PC-3 (cell line): ENCODE measurements around the gene MXRA7. TPM values are rescaled to one million over a fixed set of nuclear protein-coding genes. Genes with fewer than 3 reads are reported as not detected.

Source experiments
- ATAC-seq: fragments of 200-7000 bp; cut with Tn5 transposase; 2 replicates; pipeline ENCODE4 v1.9.1; 2020; ENCODE audit warnings: mild to moderate bottlenecking, moderate library complexity
- BruUV-seq: library from RNA; stranded (reverse); fragments of 400-500 nt; replicated peaks from 2 replicates; lab custom pipeline; 2021; lab: Mats Ljungman, UMichigan
- CTCF ChIA-PET: fragments of 300-600 bp; sonication (Branson Sonifier 250); formaldehyde crosslinking; loops from one replicate; lab custom pipeline; 2022; ENCODE audit warnings: antibody characterized with exemption; lab: Charles Lee
- POLR2A ChIA-PET: fragments of 300-600 bp; sonication (Branson Sonifier 250); formaldehyde crosslinking; loops from one replicate; lab custom pipeline; 2022; ENCODE audit warnings: antibody characterized with exemption; ENCODE audit not compliant: unreplicated experiment; lab: Charles Lee
- DNase-seq: peaks from one replicate; pipeline ENCODE4 v3.0.0-alpha.2; 2015
- H2AFZ ChIP-seq: fragments of 300-600 bp; sonication (generic); 2 replicates; pipeline ENCODE4 v1.6.0; 2016; ENCODE audit warnings: antibody characterized with exemption, low read length
- H3F3A ChIP-seq: fragments of 300-600 bp; sonication (generic); one replicate; pipeline ENCODE4 v1.6.0; 2017; ENCODE audit warnings: antibody characterized with exemption, low read length, control low read depth, mild to moderate bottlenecking; ENCODE audit not compliant: unreplicated experiment
- H3K27ac ChIP-seq: fragments of 300-600 bp; sonication (generic); 2 replicates; pipeline ENCODE4 v1.5.1; 2016; ENCODE audit warnings: mild to moderate bottlenecking, low read length
- H3K27me3 ChIP-seq: fragments of 300-600 bp; sonication (generic); 2 replicates; pipeline ENCODE4 v1.6.1; 2016; ENCODE audit warnings: low read length, mixed read lengths
- H3K36me3 ChIP-seq: fragments of 300-600 bp; sonication (generic); 2 replicates; pipeline ENCODE4 v1.6.1; 2016; ENCODE audit warnings: low read depth, mixed run types, low read length, mixed read lengths
- H3K4me1 ChIP-seq: fragments of 300-600 bp; sonication (generic); 2 replicates; pipeline ENCODE4 v1.5.1; 2016; ENCODE audit warnings: low read length; ENCODE audit not compliant: insufficient read depth
- H3K4me2 ChIP-seq: fragments of 300-600 bp; sonication (generic); 2 replicates; pipeline ENCODE4 v1.6.0; 2016; ENCODE audit warnings: low read length
- H3K4me3 ChIP-seq: fragments of 300-600 bp; sonication (generic); 2 replicates; pipeline ENCODE4 v1.5.1; 2016; ENCODE audit warnings: mild to moderate bottlenecking, low read length, mixed read lengths
- H3K79me2 ChIP-seq: fragments of 300-600 bp; sonication (generic); 2 replicates; pipeline ENCODE4 v1.6.1; 2017; ENCODE audit warnings: low read length, mixed read lengths
- H3K9ac ChIP-seq: fragments of 300-600 bp; sonication (generic); 2 replicates; pipeline ENCODE4 v1.6.0; 2016; ENCODE audit warnings: mild to moderate bottlenecking, low read length
- H3K9me2 ChIP-seq: fragments of 300-600 bp; sonication (generic); replicated peaks from 2 replicates; pipeline ENCODE4 v1.6.1; 2016; ENCODE audit warnings: mixed run types, low read length, mixed read lengths
- H3K9me3 ChIP-seq: fragments of 300-600 bp; sonication (generic); 2 replicates; pipeline ENCODE4 v1.6.1; 2016; ENCODE audit warnings: low read length, mixed read lengths
- H4K20me1 ChIP-seq: fragments of 300-600 bp; sonication (generic); 2 replicates; pipeline ENCODE4 v1.6.1; 2016; ENCODE audit warnings: low read length, mixed read lengths
- EZH2 ChIP-seq: fragments of 300-600 bp; sonication (generic); IDR thresholded peaks from one replicate; pipeline ENCODE4 v1.6.1; 2017; ENCODE audit warnings: antibody characterized with exemption, mild to moderate bottlenecking, low read length; ENCODE audit not compliant: unreplicated experiment
- EZH2phosphoT487 ChIP-seq: fragments of 300-600 bp; sonication (generic); IDR thresholded peaks from 2 replicates; pipeline ENCODE4 v1.6.1; 2018; ENCODE audit warnings: mild to moderate bottlenecking, antibody characterized with exemption, low read length, borderline replicate concordance
- intact Hi-C: fragments of 100-400 bp; cut with micrococcal nuclease; formaldehyde crosslinking; loops from 2 replicates; pipeline ENCODE4 v1.9.0; 2023
- total RNA-seq: library from RNA; depleted of rRNA; stranded (reverse); fragments of >200 nt; gene quantifications from 2 replicates; pipeline ENCODE4 v1.2.3, GENCODE V29; 2014
- TF ChIP-seq, protein P1 (sequence below): fragments of 300-600 bp; sonication (generic); conservative IDR thresholded peaks from 2 replicates; pipeline ENCODE4 v1.5.1; 2017; ENCODE audit warnings: antibody characterized with exemption, low read depth, mild to moderate bottlenecking, low read length

Gene MXRA7
- total RNA-seq, 1 experiment from 2014 or later, result 98.3 TPM

DNA sequence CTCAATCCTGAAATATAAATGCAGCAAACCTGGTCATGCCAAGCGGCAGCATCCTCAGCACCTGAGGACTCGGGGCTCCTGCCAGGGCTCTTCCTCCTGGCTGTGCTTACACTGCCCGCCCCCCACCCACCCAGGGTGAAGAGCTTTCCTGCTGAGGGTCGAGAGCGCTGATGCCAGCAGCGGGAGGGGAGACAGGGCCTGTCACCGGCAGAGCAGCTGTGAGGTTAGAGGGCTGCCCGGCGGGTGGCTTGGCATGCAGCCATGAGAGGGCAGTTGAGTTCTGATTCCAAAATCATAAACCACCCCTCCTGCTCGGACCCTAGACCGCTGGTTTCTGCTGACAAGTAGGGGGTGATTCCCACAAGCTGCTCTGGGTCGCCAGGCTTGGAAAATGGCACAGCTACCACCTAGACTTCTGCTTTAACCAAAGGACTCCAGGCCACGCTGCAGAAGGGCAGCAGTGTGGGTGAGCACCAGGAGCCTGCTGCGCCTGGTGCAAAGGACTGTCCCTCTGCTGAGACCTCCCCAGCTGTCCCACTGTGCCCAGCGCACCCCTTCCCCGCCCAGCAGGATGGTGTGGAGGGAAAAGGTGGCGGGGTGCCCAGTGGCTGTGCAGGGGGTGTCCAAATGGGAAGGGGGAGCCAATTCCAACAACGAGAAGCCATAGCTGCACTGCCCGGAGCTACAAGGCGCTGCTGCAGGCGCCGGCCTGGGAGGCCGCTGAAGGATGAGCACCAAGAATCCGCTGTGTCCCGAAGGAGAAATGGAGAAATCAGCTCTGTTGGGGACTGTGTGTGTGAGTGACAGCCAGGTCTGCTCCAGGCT lies 26.6 kb downstream of the MXRA7 start:
- POLR2A ChIA-PET, result interaction anchor here (0.6 kb wide), 1 partner anchor 25 kb away, joined by 3 read pairs; no protein-coding TSS in a partner anchor

DNA sequence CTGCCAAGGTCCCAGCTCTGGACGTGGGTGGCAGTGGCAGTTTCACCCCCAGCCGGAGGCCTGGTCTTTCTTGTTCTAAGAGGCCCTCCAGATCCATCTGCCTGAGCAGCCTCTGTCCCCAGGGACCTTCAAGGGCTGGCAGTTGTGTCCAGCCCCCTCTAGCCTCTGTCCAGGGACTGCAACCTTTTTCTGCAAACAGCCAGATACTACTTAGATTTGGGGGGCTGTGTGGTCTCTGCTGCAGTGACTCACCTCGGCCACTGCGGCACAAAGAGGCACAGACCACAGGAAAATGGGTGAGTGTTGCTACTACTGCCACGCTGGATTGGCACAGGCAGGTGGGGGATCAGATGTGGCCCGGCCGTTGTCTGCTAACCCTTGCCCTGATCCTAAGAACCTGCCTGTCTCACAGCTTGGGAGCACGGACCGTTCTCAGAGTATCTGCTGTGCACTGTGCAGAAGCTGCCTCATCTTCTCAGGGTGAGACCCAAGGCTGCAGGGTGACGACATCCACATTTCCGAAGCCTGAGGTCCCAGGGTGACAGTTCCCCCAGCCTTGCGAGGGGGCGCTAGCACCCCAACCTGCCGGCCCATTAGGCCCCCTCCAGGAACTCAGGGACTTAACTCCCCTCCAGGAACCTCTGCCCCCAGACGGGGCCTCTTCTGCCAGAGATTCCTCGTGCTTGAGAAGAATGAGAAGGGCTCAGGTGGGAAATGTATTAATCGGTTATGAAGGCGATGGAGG lies 27.6 kb downstream of the MXRA7 start:
- Histone ChIP-seq H3K4me3 (no peak overlapping the region), H3K79me2 (no peaks in the 10 kb centered on the region), H3K9ac (no peak overlapping the region), H3K9me2 (no peaks in the 10 kb centered on the region), H3K4me2 (no peak overlapping the region), H3K27ac (no peak overlapping the region), H2AFZ (no peak overlapping the region), H3K4me1 (peaks cover 4% of the 10 kb centered on the region), H3K36me3 (no peaks in the 10 kb centered on the region), H3K27me3 (no peaks in the 10 kb centered on the region), H3K9me3 (no peaks in the 10 kb centered on the region), H4K20me1 (no peaks in the 10 kb centered on the region), H3F3A (no peaks in the 10 kb centered on the region)
- intact Hi-C loops, result no loop called here
- TF ChIP-seq, protein P1, sequence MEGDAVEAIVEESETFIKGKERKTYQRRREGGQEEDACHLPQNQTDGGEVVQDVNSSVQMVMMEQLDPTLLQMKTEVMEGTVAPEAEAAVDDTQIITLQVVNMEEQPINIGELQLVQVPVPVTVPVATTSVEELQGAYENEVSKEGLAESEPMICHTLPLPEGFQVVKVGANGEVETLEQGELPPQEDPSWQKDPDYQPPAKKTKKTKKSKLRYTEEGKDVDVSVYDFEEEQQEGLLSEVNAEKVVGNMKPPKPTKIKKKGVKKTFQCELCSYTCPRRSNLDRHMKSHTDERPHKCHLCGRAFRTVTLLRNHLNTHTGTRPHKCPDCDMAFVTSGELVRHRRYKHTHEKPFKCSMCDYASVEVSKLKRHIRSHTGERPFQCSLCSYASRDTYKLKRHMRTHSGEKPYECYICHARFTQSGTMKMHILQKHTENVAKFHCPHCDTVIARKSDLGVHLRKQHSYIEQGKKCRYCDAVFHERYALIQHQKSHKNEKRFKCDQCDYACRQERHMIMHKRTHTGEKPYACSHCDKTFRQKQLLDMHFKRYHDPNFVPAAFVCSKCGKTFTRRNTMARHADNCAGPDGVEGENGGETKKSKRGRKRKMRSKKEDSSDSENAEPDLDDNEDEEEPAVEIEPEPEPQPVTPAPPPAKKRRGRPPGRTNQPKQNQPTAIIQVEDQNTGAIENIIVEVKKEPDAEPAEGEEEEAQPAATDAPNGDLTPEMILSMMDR, result peak; percentile 49; the same call in 1 of the 2 replicates
- TF ChIP-seq EZH2, result no peak
- no peak for TF ChIP-seq EZH2phosphoT487
- ATAC-seq, result no peak
- ChIA-PET CTCF (no interaction called here), POLR2A (no interaction called here)
- no TSS peak for BruUV-seq
- DNase-seq, result no peak

More for the DNA sequence above, 26.6 kb downstream of the MXRA7 start:
- H3K27ac ChIP-seq, result no peak overlapping the region
- no peaks in the 10 kb centered on the region for H3K36me3 ChIP-seq
- no peak overlapping the region for H3K9ac ChIP-seq
- H3K9me2 ChIP-seq, result no peaks in the 10 kb centered on the region
- no TSS peak for BruUV-seq
- H3K27me3 ChIP-seq, result no peaks in the 10 kb centered on the region
- peaks cover 12% of the 10 kb centered on the region for H3K4me1 ChIP-seq
- CTCF ChIA-PET, result no interaction called here
- H3K79me2 ChIP-seq, result no peaks in the 10 kb centered on the region
- no peak for TF ChIP-seq EZH2
- TF ChIP-seq, protein P1, result no peak
- TF ChIP-seq EZH2phosphoT487, result no peak
- no peak overlapping the region for H2AFZ ChIP-seq
- ATAC-seq (no peak), DNase-seq (no peak)
- intact Hi-C loops, result no loop called here
- no peaks in the 10 kb centered on the region for H3F3A ChIP-seq
- H3K9me3 ChIP-seq, result no peaks in the 10 kb centered on the region
- H4K20me1 ChIP-seq, result no peaks in the 10 kb centered on the region
- H3K4me3 ChIP-seq, result no peak overlapping the region
- H3K4me2 ChIP-seq, result no peak overlapping the region
